HG03520 (cell line): ENCODE data around the gene TBC1D22A.

Experiments used
- ATAC-seq: cut with Tn5 transposase; IDR thresholded peaks from one replicate; pipeline ENCODE4 v1.9.1; 2021; ENCODE audit warnings: mild to moderate bottlenecking, moderate library complexity; ENCODE audit not compliant: unreplicated experiment

The TBC1D22A gene

GRCh38 chr22:47088480-47089158, 326.2 kb downstream of the TBC1D22A start:
- no peak for ATAC-seq

- ATAC-seq = no peak
These were observed 326.9 kb downstream of the TBC1D22A start for GRCh38 chr22:47089374-47089773.

- no peak for ATAC-seq
These were observed 327.5 kb downstream of the TBC1D22A start for GRCh38 chr22:47089796-47090460.

- no peak for ATAC-seq
These were observed 328.3 kb downstream of the TBC1D22A start for GRCh38 chr22:47090591-47091245.

GRCh38 chr22:47091246-47091651, 328.8 kb downstream of the TBC1D22A start:
- ATAC-seq = no peak

GRCh38 chr22:47091921-47092700, 329.7 kb downstream of the TBC1D22A start:
- no peak for ATAC-seq

- no peak for ATAC-seq
These were observed 330.5 kb downstream of the TBC1D22A start for GRCh38 chr22:47092896-47093311.

GRCh38 chr22:47093720-47094119, 331.3 kb downstream of the TBC1D22A start:
- ATAC-seq = no peak

GRCh38 chr22:47094861-47095330, 332.4 kb downstream of the TBC1D22A start:
- no peak for ATAC-seq

GRCh38 chr22:47095395-47096122, 333.1 kb downstream of the TBC1D22A start:
- ATAC-seq = no peak

GRCh38 chr22:47098121-47098520, 335.7 kb downstream of the TBC1D22A start:
- ATAC-seq = no peak

GRCh38 chr22:47098554-47098953, 336.1 kb downstream of the TBC1D22A start:
- ATAC-seq = no peak

GRCh38 chr22:47100019-47100418, 337.6 kb downstream of the TBC1D22A start:
- no peak for ATAC-seq

- ATAC-seq = no peak
These were observed 338.3 kb downstream of the TBC1D22A start for GRCh38 chr22:47100646-47101200.

- no peak for ATAC-seq
These were observed 339.0 kb downstream of the TBC1D22A start for GRCh38 chr22:47101321-47101885.

- ATAC-seq = no peak
These were observed 339.6 kb downstream of the TBC1D22A start for GRCh38 chr22:47102081-47102480.

GRCh38 chr22:47102648-47103047, 340.2 kb downstream of the TBC1D22A start:
- ATAC-seq = no peak

- no peak for ATAC-seq
These were observed 342.6 kb downstream of the TBC1D22A start for GRCh38 chr22:47105085-47105484.

- no peak for ATAC-seq
These were observed 344.4 kb downstream of the TBC1D22A start for GRCh38 chr22:47106806-47107205.

- no peak for ATAC-seq
These were observed 345.0 kb downstream of the TBC1D22A start for GRCh38 chr22:47107431-47107830.
